OCI-LY3 (cell line): ENCODE measurements around the gene ARHGAP42.

Experiments used
- CTCF ChIP-seq: fragments of 200-600, 300-600 bp; sonication (generic); IDR thresholded peaks from 2 replicates; pipeline ENCODE4 v1.5.1; 2014; ENCODE audit warnings: antibody characterized with exemption, low read length, low read depth
- EZH2phosphoT487 ChIP-seq: fragments of 200-600 bp; shearing (Covaris generic); IDR thresholded peaks from 2 replicates; pipeline ENCODE4 v1.6.1; 2018; ENCODE audit warnings: antibody characterized with exemption, mixed run types, low read depth

GRCh38 chr11:100857236-100858005 lies 170.3 kb downstream of the ARHGAP42 start:
- TF ChIP-seq CTCF (no peak), EZH2phosphoT487 (no peak)
